MM.1S (cell line): ENCODE results near the gene CELA1.

Experiments used
- CTCF ChIP-seq: fragments of 300-600 bp; sonication (generic); IDR thresholded peaks from 2 replicates; pipeline ENCODE4 v1.5.1; 2016; ENCODE audit warnings: antibody characterized with exemption, low read length, mixed read lengths
- EZH2 ChIP-seq: fragments of 300-600 bp; sonication (generic); optimal IDR thresholded peaks from 2 replicates; pipeline ENCODE3; 2017; ENCODE audit warnings: low read depth, mild to moderate bottlenecking, antibody characterized with exemption, low read length, mixed read lengths

GRCh38 chr12:51285843-51286242, 60.6 kb downstream of the CELA1 start:
- no peak for TF ChIP-seq CTCF
- TF ChIP-seq EZH2: no peak
